Measurements from ENCODE around the gene KLHL35. TPM values are rescaled to one million over a fixed set of nuclear protein-coding genes. Genes with fewer than 3 reads are reported as not detected.

The KLHL35 gene
- 2.4 TPM in 1 of 2 replicates, not detected in the other for total RNA-seq

GRCh38 chr11:75432911-75433321 is at the start of gene KLHL35:
Gene KLHL35 (minus strand): TSS chr11:75433203. CDS start chr11:75430629, 2,574 bp downstream.

GRCh38 chr11:75399344-75400145 is 33.5 kb downstream of the KLHL35 start, which contains the start of gene RPS3:
Gene RPS3 (plus strand): TSS chr11:75399518. CDS start chr11:75399548, 30 bp downstream.

Other genes starting within 250 kb of the KLHL35 start
- not detected in 2 replicates for gene TPBGL, start 192.4 kb downstream of the KLHL35 start, total RNA-seq
- 0.64 and 1.9 TPM in 2 replicates for gene ARRB1, start 81.5 kb downstream of the KLHL35 start, total RNA-seq
- 2,550 and 2,678 TPM in 2 replicates for gene RPS3, start 33.7 kb downstream of the KLHL35 start, total RNA-seq
- 0.21 and 0.72 TPM in 2 replicates for gene GDPD5, start 92.7 kb upstream of the KLHL35 start, total RNA-seq
- gene SERPINH1, start 129.1 kb upstream of the KLHL35 start, total RNA-seq, result 74.0 and 192 TPM in 2 replicates
- gene MAP6, start 235.8 kb upstream of the KLHL35 start, total RNA-seq, result 0.48 TPM in 1 of 2 replicates, not detected in the other